HL-60/S4 treated with phorbol 12-myristate 13-acetate at 8.2 ng/mL for 4 days and 3 days (cell line): Measurements from ENCODE around the gene CLCA4.
"Not testable (repeated sequence)": the region's sequence is repeated elsewhere in the genome, so short reads cannot be mapped to it uniquely, and the experiment has no call there.

ENCODE experiments used
- in situ Hi-C: fragments of 300-500 bp; cut with MboI; formaldehyde crosslinking; loops from 2 replicates; pipeline ENCODE4 v1.15.0; 2022; ENCODE audit warnings: low sequenced_read_pairs

The CLCA4 gene

DNA sequence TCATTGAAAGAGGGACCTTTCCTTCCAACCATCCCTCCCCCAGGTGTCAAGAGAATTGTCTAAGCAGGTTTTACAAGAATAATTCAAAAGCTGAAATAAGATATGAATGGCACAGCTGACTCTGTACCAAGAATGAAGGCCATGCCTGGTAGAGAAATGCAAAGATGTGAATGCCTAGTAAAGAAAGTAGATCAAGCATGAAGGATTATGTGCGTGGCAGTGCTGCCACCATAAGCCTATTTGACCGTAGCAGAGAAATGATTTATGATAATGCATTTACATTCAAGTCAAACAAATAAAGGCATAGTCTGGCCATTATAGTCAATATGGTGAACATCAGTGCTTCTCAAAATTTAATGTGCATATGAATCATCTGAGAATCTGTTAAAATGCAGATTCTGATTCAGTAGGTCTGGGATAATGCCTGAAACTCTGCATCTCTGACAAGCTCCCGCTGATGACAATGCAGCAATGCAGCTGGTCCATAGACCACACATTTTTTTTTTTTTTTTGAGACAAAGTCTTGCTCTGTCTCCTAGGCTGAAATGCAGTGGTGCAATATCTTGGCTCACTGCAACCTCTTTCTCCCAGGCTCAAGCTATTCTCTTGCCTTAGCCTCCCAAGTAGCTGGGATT is 16.6 kb upstream of the CLCA4 start:
- in situ Hi-C loops, result no loop called here

DNA sequence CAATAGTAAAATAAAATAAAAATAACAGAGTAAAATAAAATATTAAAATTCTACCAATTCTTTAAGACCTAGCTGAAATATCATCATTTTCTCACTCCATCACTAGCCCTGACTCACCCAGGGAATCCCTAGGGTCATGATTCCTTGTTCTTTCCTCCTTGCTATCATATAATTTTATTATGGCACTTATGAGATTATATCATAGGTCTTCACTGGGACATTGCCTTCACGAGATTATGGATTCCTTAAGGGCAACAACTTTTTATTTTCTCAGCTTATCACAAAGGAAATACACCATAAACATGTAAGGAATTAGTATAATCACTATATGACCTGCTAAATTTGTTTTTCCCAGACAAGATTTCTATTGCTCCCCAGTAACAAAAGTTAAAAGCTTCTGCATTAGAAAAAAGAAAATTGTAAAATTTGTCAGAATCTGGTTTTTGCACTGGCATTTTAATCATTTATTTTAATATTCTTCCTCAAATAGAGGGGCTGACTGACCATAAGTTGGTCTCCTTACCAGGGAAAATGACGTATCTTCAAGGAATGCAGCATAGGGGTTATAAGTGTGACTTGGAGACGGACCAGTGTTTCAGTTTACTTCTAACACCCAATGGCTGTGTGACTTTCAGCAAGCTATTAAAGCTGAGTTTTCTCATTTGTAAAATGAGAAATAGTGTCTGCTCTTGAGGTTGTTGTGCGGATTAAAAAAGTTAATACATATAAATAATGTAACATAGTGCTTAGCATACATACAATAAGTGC is 8.8 kb upstream of the CLCA4 start:
- in situ Hi-C loops, result no loop called here

DNA sequence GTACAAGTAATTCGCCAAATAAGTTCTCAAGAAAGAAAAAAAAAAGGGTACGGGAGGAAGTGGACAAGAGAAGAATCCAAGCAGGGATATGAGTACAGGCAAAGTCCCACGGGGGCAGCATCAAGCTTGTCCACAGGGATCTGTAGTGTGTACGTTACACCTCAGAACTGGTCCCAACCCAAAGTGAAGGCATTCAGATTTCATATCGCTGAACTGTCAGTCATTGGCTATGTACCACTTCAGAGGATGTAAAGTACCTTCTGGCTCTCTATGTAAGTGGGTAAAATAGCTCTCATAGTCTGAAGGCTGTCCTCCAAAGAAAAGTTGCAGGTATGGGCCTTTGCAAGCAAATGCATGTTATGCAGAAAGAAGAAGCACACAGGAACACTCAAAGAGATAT is 8.1 kb upstream of the CLCA4 start:
- in situ Hi-C loops, result no loop called here

DNA sequence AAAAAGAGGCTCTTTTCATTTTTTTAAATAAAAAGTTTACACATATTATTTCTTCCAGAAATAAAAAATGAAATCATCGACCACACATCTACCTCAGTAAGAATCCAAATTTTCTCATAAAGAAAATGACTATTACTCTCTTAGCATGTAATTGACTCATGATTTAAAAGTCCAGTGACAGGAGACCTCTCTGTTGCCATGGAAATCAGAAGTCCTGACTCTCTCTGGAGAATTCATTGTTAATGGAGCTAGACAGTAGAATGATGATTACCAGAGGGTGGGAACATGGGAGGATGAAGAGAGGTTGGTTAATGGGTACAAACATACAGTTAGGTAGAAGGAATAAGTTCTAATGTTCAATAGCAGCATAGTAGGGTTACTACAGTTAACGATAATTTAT is 5.0 kb upstream of the CLCA4 start:
- in situ Hi-C loops, result no loop called here

DNA sequence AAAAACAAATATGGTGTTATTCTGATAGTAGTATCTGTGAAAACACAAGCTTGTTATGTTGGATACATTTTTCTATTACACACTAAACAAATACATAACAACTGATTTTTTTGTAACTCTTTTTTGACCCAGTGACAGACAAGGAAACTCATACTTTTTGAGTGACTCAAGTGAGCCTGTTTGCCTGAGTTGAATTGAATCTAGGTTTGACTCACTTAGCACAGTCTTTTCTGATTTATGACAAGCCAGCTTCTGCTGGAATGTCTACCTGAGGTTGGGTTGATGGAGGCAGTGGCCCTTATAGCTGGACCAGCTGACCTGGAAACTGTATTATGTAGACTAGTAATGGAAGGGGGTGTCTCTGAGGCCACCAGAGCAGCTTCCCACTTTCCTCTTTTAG is 4.2 kb upstream of the CLCA4 start:
- in situ Hi-C loops, result no loop called here

DNA sequence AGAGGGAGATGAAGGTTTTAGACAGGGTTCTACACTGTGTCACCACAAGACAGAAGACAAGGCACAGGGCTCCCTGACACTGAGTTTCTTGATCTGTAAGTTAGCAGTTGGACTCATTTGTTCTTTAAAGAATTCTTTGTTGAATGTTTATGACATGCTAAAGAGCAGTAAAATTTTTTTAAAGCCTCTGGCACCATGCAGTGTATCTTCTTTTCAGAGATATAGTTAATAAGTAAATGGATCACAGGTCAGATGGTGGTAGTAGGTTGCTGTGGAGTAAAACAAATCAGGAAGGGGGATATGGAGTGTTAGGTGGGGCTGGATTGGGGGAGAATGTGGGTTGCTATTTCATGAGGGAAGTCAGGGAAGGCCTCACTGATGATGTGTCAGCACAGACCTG is 2.0 kb downstream of the CLCA4 start:
- in situ Hi-C loops, result no loop called here

DNA sequence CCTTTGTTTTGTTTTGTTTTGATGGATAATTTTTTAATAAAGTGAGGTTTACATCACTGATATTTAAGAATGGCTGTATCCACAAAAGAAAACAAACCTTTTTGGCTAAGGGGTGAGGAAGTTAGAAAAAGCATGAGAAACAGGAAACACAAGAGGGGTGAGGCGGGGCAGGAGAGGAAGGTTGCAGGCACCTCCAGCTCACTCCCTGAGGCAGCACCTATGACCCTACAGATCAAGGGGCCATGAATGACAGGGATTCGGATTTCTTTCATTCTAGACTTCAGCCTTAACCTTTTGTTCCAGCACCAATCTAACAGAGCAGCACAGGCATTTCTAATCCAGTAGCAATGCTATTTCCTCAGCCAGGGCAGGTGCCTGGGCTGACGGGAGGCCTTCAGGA is 4.4 kb downstream of the CLCA4 start:
- in situ Hi-C loops, result no loop called here

DNA sequence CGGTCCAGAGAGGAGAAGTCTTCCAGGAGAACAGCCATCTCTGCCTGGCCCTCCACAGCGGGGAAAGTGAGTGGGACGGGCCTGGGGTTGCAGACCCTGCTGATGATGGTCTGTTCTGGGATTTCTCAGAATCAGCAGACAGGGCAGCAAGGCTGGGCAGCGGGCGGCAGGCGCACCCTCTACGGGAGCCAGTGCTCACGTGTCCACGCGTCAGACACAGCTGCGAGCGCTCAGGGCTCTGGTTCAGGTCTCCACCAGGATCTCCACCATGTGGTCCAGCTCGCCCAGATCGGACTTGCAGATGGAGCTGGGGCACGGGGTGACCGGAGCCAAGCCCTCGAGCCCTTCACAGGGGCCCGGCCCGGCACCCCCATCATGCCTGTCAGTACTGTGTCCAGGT is 5.5 kb downstream of the CLCA4 start:
- in situ Hi-C loops, result no loop called here

DNA sequence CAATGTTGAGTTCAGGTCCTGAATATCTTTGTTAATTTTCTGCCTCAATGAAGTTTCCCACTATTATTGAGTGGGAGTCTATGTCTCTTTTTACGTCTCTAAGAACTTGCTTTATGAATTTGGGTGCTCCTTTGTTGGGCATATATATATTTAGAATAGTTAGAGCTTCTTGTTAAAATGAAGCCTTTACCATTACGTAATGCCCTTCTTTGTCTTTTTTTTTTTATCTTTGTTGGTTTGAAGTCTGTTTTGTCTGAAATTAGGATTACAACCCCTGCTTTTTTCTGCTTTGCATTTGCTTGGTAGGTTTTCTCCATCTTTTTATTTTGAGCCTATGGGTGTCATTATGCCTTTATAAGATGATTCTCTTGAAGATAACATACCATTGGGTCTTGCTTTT is 10.9 kb downstream of the CLCA4 start:
- in situ Hi-C loops, result no loop called here

DNA sequence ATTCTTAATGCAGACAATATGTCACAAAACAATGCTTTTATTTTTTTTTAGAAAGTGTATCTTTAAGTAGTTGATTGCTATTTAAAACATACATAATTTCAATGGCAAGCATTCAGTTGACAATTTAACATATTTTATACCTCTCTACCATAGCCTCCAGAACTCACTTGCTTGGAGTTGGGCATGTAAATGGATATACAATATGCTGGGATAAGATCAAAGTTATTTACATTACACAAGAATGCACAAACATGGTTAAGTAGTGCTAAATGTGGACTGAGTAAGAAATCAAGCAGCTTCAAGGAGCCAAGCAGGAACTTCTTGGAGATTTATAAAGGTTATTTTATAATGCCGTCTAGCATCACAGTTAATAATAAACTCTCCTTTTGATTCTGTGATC is 17.0 kb downstream of the CLCA4 start:
- in situ Hi-C loops, result no loop called here

DNA sequence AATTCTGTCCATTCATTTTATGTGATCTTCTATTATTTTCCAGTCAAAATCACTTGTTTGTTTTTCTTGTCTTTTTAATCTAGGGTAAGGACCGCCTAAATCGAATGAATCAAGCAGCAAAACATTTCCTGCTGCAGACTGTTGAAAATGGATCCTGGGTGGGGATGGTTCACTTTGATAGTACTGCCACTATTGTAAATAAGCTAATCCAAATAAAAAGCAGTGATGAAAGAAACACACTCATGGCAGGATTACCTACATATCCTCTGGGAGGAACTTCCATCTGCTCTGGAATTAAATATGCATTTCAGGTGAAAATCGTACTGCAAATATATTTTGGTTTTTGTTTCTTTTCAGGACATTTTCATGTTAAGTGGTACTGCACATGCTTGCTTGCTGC is 20.5 kb downstream of the CLCA4 start:
- in situ Hi-C loops, result no loop called here

DNA sequence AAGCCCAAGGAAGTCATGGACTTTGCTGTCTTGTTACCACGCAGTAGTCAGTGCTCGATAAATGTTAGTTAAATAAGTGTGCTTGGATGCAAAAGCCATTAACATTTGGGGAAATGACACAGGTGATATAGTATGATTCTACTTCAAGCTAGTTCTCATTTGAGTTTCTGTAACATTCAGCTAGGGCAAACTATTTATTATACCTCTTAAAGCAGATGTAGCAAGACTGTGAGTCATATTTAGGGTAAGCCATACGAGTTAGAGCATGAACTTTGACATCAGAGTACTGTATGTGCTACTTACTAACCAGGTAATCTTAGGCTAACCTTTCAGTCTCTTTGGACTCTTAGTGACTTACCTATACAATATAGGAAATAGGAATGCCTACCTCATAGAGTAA is 21.0 kb downstream of the CLCA4 start:
- in situ Hi-C loops, result no loop called here

DNA sequence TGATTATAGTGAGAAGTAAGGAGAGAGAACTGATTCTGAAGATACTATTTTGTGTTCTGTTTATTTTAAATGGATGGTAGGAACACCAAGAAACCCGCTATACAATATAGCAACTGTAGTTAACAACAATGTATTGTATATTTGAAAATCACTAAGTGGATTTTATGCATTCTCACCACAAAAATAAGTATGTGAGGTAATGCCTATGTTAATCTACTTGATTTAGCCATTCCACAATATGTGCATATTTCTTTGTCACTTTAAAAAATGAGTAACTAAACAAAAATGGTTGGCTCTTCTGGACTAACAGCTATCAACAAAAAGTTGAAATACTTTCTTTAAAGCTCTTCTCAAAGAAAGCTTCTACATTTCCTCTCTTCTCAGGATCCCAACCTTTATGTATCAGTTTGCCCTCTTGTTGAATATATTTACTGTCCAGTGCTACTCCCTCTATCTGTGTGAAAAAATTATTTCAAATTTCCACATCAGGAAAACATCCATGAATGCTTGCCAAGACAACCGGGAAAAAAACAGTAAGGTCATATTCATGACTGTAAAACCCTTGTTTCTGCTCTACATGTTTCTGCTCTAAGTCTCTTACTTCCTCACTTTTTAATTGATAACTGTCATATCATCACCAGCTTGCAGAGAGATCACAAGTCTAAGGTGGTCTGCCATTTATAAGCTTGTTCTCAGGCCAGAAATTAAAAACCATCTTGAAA is 27.0 kb downstream of the CLCA4 start:
- in situ Hi-C loops, result no loop called here

DNA sequence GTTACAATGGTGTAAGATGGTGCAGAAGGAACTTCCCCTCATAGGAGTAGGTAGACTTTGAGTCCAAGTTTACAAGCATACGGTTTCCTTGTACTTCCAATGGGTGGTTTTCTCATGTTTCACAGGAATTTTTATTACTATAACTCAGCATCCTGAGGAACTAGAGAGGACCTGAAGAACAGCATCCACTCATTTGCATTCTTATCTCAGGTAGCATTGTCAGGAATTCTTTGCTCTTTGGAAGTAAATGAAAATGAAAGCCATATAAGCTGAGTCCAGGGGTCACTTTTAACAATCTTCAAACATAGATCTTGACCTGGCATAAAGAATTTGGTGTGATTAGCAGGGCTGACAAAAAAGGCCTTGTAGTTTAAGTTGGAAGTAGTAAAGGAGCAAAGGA is 34.4 kb downstream of the CLCA4 start:
- in situ Hi-C loops, result no loop called here

DNA sequence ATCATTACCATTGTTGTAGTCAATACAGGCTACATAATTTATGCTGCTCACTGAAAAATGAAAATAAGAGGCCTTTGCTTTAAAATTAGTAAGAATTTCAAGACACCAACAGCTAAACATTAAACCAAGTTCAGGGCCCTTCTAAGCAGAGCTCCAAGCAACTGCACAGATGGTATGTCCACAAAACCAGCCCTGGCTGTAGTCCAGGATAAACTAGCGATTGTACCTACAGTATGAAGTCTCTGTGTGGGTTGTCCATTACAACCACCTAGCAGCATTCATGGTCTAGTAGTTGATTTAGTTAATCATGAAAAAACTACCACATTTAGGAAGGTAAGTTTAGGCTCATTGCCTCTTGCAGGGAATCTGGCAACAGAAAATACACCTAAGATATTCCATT is 35.3 kb downstream of the CLCA4 start:
- in situ Hi-C loops, result no loop called here

DNA sequence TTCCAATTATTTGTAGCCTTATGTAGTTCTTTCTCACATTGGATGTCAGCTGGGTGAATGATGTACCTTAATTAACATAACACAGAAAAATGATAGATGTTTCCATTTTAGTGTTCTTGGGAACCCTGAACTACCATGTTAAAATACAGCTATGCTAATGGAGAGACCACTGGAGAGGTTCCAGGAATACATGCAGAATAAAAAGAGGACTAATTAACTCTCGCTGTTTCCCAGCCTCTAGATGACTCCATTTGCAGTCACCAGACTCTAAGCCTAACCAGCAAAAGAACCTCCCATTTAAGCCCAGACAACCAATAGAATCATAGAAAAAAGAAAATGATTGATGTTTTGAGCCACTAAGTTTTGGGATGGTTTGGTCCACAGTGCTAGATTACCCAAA is 36.2 kb downstream of the CLCA4 start:
- in situ Hi-C loops, result no loop called here

DNA sequence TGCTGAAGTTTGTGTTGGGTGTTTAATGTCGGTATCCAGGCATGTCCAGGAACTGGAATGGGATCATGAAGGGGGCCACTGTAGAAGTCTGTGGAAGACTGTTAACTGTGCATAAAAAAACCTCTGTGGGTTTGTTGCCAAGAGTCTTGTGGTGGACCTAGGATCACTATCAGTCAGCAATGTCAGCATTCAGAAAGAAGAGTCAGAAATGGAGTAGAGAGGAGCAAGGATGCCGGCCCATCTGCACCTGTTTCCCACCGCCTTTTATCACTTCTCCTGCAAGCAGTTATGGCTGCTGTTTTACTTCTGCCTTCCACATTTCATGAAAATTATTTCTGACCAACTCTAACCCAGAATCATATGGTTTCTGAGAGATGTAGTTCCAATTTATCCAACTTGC is 36.7 kb downstream of the CLCA4 start:
- in situ Hi-C loops, result no loop called here

DNA sequence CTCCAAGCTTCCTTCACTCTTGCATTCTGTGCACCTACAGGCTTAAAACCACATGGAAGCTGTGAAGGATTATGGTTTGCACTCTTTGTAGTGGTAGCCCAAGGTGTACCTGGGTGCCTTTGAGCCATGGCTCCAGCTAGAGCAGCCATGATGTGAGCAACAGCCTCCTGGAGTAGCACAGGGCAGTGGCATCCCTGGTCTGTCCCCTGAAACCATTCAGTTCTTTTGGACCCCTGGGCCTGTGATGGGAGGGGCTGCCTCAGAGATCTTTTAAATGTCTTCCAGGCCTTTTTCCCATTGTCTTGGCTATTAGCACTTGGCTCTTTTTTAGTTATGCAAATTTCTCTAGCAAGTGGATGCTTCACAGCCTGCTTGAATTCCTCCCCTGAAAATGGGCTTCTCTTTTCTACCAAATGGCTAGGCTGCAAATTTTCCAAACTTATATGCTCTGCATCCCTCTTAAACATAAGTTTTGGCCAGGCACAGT is 47.4 kb downstream of the CLCA4 start:
- in situ Hi-C loops, result no loop called here

DNA sequence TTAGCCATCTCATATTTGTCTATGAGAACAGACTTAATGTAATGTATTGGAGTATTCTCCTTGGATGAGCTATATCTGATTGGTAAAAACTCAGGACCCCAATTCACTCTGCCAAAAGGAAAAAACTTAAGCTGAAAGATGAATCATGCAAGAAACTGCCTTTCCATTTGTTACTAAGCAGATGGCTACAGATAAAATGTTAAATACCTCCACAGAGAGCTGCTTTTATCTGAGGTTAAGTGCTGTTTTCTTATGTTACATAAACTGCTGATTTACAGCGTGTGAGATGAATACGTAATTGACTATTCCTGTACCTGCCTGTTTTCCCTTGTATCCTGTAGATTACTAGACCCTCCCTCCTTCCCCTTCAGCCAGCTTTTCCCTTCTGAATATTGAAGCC is 49.3 kb downstream of the CLCA4 start:
- in situ Hi-C loops, result no loop called here

DNA sequence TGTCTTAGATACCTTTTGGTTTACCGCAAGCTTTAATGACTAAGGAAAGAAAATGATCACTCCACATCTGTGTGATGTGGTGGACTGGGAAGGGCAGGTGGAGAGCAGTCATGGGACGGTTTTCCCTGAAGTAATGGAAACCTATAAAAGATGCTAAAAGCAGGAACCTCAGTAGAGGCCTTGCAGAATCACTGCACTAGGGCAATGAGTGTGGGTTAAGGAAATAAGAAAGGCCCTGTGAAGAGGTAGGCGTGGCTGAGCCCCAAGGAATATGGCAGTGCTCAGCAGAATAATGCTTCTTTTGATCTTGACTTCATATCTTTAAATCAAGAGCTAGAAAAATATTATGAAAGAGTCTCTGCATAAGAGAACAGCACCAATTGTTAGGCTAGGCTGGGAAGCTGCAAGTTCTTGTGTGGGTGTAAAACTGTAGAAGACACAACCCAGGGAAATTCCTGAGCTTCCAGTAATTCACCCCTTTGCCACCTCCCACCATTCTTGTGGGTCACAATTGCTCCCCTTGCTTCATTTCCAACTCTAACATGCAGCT is 49.9 kb downstream of the CLCA4 start:
- in situ Hi-C loops, result no loop called here

DNA sequence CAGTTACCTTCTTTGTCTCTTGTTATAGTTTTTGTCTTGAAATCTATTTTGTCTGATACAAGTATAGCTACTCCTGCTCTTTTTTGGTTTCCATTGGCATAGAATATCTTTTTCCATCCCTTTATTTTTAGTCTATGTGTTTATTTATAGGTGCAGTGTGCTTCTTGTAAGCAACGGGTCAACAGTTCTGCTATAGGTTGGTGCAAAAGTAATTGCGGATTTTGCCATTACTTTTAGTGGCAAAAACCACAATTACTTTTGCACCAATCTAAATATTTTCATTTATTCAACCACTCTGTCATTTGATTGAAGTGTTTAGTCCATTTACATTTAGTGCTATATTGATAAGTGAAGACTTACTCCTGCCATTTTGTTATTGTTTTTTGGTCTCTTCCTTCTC is 59.2 kb downstream of the CLCA4 start:
- in situ Hi-C loops, result not testable (repeated sequence)

DNA sequence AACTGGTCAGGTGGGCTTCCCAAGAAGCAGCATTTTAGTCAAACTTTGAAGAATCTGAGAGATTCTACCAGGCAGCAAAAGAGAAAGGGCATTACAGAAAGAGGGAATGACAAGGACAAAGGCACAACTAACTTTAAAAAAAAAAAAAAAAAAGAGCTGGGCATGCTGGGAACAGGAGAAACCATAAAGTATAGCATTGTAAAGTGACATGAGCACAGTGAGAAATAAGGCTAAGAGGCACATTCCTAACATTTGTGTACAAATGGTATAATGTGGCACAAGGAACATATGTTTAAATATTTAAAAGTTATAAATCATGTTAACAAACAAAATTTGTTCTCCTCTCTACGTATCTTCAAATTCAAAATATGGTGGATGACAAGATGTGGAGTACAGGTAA is 69.6 kb downstream of the CLCA4 start:
- in situ Hi-C loops, result no loop called here
